GM19395 (cell line): ENCODE data around the gene SH3TC2.

Source experiments
- ATAC-seq: cut with Tn5 transposase; IDR thresholded peaks from one replicate; pipeline ENCODE4 v1.9.1; 2021; ENCODE audit warnings: mild to moderate bottlenecking, moderate library complexity; ENCODE audit not compliant: unreplicated experiment

The SH3TC2 gene

GRCh38 chr5:149030838-149031397, 31.9 kb downstream of the SH3TC2 start:
- no peak for ATAC-seq

DNA sequence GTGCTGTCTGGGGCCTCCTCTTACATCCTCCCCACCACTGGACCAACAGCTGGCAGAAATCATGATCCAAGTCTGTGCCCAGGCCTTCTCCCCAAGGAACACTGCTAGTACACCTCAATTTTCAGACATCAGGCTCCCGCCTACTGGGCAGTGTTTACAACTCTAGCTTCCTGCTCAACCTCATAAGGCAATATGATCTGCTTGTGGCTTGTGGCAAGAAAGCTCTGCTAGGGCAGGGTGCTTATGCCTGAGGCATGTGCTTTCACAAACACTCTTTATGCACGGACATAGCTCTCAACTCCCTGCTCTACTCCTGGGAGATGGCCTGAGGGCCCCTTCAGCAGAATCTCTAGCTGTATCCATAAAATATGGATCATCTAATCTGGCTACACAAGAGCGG, 32.5 kb downstream of the SH3TC2 start:
- no peak for ATAC-seq

- ATAC-seq, result no peak
Measured at GRCh38 chr5:149028984-149029383, 33.9 kb downstream of the SH3TC2 start.

DNA sequence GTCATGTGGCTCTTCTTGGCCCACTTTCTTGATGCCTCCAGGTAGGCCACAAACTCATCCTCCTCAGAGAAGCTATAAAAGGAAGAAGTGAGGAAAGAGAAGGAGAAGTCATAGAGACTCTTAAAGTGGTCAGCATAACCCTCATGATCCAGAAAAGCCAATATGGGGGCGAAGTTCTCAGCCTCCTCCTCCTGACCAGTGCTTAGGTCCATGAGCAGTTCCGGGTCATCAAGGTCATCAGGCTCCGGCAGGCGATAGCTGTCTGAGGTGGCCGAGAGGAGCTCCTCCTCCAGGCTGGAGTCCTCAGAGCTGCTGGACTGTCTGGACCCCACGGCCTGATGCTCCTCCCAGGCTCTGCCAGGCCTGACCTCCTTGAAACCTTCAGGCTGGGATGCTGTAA, 34.7 kb downstream of the SH3TC2 start:
- no peak for ATAC-seq

DNA sequence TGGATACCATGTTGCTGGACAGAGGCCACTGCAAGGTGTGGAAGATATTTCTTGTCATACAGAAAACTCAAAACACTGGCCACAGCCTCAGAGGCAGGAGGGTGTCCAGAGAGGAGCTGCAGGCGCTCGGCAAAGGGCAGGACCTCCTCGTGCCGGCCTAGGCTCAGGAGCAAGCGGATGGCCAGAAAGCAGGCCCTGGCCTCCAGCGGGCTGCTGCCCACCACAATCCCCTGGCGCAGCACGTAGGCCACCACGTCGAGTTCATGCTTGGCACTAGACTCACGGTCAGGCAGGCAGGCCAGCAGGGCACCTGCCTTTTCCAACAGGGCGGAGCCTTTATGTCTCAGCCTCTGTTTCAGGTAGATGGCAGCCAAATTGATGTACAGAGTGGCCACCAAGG, 35.2 kb downstream of the SH3TC2 start:
- no peak for ATAC-seq

GRCh38 chr5:149024943-149025342, 37.9 kb downstream of the SH3TC2 start:
- no peak for ATAC-seq

GRCh38 chr5:149024477-149024876, 38.4 kb downstream of the SH3TC2 start:
- ATAC-seq, result no peak

DNA sequence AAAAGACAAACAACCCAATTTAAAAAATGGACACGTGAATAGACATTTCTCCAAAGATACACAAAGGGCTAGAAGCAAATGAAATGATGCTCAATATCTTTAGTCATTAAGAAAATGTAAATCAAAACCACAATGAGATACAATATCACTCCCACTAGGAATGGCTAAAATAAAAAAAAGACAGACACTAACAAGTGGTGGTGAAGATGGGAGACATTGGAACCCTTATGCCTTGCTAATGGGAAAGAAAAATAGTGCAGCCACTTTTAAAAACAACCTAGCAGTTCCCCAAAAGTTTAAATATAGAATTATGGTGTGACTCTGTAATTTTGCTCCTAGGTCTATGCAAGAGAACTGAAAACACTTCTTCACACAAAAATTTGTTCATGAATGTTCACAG, 40.7 kb downstream of the SH3TC2 start:
- no peak for ATAC-seq

DNA sequence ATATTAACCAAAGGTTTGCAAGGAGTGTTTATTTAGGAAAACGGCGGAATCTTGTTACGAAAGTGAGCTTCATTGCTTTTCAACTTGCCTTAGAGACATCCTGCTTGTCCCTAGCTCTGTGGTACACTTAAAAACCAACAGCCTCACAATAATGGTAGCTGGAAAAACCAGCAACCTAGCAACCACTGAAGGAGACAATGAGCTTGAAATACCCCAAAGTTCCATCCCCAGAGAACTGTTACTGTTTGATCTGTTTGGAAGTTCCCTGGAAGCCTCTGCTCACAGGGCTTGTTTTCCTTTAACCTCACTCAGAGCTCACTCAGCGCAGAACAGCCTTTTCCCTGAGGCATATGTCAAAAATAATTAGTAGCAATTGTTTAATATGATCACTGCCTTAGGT, 43.2 kb downstream of the SH3TC2 start:
- no peak for ATAC-seq

DNA sequence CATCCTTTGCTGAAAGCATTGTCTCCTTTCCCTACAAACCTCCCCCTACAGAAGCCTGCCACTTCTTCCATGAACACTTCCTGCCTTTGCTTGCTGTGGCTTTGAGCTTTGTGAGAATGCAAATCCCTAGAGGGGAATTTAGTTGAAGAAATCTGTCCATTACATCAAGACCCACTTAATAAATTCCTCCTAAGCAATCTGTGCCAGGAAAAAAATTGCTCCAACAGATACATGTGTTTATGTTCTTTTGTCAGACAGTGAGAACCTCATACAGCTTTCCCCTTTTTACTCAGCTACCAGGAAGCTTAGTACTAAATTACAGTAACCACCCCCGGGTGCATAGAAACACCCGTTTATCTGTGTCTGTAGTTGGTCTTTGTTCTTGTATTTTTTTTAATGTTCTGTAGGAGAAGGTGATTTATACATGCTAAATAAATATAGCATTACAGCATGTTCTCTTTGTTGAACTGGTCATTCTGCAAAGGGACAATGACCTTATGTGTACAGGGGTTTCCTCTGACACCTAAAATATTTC, 43.9 kb downstream of the SH3TC2 start:
- ATAC-seq, result no peak

DNA sequence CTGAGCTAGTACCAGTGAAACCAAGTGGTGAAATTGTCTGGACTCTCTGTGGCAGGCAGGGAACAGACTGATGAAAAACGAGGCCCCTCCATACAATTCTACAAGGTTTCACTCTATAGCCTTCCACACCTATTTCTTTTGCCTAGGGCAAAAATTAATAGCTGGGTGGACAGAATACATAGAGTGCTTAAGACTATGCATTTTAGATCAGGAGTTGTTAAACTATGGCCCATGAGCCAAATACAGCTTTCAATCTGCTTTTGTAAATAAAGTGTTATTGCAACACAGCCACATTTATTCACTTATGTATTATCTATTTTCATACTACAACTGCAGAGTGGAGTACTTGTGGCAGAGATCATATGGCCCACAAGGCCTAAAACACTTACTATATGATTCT, 45.2 kb downstream of the SH3TC2 start:
- ATAC-seq, result no peak

DNA sequence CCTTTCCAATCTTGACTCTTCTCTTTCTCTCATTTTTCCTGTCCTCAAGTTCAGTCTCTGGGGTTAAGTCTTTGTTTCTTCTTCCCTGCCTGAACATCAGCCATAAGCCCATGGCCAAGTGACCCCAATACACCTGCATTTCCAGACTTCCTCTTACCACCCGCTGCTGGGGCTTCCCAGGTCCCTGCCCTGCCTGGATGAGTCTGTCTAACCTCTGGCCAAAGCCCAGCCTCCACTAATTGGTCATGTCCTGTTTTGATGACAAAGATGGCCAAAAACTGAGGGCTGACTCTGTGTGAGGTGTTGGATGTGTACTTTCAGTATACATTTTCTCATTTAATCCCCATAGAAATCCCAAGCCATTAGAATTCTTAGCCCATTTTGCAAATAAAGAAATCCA, 47.3 kb downstream of the SH3TC2 start:
- ATAC-seq, result no peak

DNA sequence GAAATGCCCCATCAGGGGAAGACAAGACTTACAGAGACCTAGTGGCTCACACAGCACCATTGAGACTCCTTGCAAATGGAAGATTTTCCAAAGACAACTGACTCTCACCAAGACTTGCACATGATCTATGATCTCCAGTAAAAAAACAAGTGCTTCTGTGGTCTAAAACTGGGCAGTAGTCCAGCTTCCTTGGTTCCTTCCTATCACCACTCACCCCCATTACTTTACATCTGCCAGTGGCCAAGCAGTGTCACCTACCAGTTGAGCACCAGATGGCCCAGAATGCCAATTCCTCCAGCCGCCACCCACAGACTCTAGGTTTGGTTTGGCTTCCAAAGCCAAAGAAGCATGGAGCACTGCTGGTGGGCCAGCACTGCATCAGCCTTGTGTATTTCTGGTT, 47.7 kb downstream of the SH3TC2 start:
- ATAC-seq, result no peak

DNA sequence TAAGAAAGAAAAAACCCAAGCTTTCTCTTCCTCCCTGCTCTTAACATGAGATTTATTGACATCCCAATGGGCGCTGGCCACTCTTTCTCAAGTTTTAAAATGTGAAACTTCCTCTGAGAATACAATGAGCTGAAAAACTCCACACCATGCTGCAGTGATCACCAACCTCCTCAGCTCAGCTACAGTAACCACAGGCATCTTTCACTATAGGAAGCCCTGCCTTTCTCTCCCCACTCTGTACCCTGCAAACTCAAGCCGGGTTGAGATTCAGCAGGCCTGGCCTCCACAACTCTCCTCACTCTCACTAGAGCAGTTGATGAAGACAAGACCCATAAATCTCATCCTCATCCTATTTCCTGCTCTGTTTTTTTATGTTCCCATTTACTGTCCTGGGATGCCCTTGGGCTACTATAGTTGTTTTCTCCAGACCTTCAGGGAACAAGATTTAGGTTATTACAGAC, 48.3 kb downstream of the SH3TC2 start:
- no peak for ATAC-seq

- no peak for ATAC-seq
Measured at GRCh38 chr5:149013796-149014195, 49.1 kb downstream of the SH3TC2 start.

DNA sequence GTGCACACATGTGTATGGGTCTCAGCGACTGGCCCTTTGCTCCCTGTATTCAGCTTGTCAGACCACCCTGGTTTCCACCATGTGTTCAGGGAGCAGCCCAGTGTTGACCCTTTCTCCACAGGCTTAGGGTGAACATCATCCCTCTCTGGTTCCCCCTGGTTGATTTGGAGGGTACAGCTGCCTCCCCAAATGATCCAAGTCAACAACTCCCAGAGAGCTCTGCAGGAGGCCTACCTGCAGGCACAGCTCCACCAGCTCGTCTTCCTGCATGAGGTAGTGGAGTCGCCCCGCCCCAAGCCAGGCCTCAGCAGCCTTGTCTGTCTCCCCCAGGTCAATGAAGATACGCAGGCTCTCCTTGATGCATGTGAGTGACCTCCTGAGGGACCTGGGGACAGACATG, 50.5 kb downstream of the SH3TC2 start:
- ATAC-seq, result no peak

DNA sequence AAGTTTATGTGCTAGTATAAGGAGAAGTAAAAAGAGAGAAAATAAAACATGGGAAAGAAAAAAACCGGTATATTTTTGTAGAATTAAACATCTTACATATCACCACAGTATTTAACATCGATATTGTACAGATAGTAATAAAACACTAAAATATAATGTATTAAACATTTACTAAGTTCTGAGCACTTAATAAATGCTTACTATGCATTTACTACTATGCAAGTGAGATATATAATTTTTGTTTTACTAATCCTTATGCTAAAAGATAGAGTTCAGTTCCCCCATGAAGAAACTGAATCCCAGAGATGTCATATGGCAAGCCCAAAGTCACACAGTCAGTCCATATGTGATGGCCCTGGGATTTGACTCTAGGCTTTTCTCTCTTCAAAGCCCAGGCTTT, 51.1 kb downstream of the SH3TC2 start:
- no peak for ATAC-seq

DNA sequence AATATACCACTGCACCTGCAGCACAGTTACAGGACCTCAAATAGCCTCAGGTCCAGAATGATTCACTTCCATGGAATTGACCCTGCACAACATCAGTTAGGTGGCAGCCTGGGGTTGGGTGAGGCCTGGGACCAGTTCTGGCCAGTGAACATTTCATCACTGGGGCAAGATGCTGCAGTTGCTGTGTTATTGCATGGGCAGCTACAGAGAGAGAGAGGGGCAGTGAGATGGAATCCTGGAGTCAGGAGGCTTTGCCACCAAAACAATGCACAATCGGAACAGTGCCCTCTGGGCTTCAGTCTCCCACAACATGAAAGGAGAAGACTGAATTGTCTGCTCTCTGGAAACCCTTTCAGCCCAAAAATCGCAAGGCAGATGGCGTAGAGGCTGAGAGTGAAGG, 51.8 kb downstream of the SH3TC2 start:
- no peak for ATAC-seq

GRCh38 chr5:149007174-149007573, 55.7 kb downstream of the SH3TC2 start:
- ATAC-seq, result no peak

DNA sequence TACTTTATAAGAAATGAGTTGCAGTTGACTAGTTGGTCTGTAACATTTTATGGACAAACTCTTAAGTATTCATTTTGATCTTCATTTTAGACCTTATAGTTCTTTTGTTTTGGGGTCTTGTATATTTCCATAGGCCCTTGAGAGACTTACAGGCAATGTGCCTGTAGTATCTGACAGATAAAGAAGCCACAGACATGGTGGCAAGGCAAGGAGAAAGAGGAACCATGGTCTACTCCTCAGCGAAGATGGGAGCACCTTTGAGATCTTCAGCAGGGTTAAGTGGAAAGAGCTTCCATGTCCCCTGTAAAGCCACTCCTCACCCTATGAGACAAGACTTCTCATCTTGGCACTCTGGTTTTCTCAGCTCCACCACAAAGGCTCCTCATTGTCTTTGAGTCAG, 56.4 kb downstream of the SH3TC2 start:
- no peak for ATAC-seq

DNA sequence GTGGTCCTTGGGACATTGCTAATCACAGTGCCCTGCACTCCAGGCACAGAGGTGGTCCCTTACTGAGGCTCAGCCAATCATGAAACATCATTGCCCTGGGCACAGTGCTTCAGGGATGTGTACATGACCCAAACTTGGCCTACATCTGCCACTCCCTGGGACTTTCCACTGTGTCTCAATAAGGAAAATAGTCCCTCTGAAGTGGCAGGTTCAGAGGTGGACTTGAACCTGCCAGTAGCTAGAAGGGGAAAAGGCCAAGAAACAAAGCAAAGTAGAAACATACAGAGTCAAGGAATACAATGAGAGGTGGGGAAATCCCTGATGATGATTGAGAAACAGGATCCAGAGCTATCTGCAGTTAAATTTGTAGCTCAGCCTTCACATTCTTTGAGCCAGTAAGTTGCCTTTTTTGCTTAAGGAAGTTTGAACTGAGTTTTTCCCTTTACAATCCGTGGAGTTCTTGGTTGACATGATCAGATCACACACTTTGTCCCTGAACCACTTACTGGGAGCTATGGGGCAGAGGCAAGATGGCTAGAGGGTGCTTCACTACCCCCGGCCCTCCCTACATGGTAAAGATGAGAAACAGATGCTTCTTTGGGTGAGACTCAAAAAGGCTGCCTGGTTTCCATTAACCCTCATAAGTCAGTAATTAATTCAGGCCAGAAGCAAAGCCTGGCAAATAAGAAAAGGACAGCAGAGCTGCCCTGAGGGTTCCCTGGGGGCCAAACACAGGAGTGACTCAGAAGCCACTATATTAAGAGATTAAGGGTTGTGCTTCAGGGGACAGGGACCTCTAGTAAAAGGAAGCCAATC, 57.6 kb downstream of the SH3TC2 start:
- ATAC-seq, result no peak

GRCh38 chr5:149004559-149004958, 58.3 kb downstream of the SH3TC2 start:
- no peak for ATAC-seq
